ENCODE measurements around the gene SLC38A1. TPM values are rescaled to one million over a fixed set of nuclear protein-coding genes. Genes with fewer than 3 reads are reported as not detected.

Gene SLC38A1
- total and polyA plus RNA-seq, 2 donors from 2014 or later, result 13.3 to 124 TPM

- H3K9me3 ChIP-seq (ENCODE audit: control insufficient read depth in 2 of 3, insufficient read depth in 1 of 3, low read length in 3 of 3), result peaks cover 0 to 17% (median 11%) of the 10 kb centered on the region in 3 donors
- H3K9ac ChIP-seq (ENCODE audit: low read length in 3 of 3), result no peak overlapping the region
- DNase-seq, result no peak
- H3K27me3 ChIP-seq (ENCODE audit: control insufficient read depth, insufficient read depth, low read length), result no peaks in the 10 kb centered on the region
- no peaks in the 10 kb centered on the region for H3K4me1 ChIP-seq (ENCODE audit: control insufficient read depth in 2 of 3, insufficient read depth in 2 of 3, low read depth in 1 of 3, low read length in 3 of 3)
- H3K36me3 ChIP-seq (ENCODE audit: control insufficient read depth in 2 of 3, insufficient read depth in 3 of 3, low read length in 3 of 3), result no peaks in the 10 kb centered on the region
- FAIRE-seq, result no peak
- no peak for TF ChIP-seq CTCF (IDR thresholded peaks at IDR 0.05; ENCODE audit: borderline replicate concordance, extremely low read depth, insufficient read depth)
- intact Hi-C loops (cut with DNase I), result no loop called here
- H3K27ac ChIP-seq (ENCODE audit: low read depth in 2 of 2, low read length in 2 of 2), result no peak overlapping the region
- H3K4me3 ChIP-seq (ENCODE audit: low read length in 3 of 3), result no peak overlapping the region
These were observed 14.0 kb upstream of the SLC38A1 start for GRCh38 chr12:46282829-46283228.

GRCh38 chr12:46276756-46277155 lies 7.9 kb upstream of the SLC38A1 start:
- no peak for DNase-seq
- Histone ChIP-seq H3K27ac (ENCODE audit: low read depth in 2 of 2, low read length in 2 of 2) (no peak overlapping the region), H3K9me3 (ENCODE audit: control insufficient read depth in 2 of 3, insufficient read depth in 1 of 3, low read length in 3 of 3) (no peaks in the 10 kb centered on the region), H3K9ac (ENCODE audit: low read length in 3 of 3) (no peak overlapping the region), H3K27me3 (ENCODE audit: control insufficient read depth, insufficient read depth, low read length) (no peaks in the 10 kb centered on the region), H3K4me1 (ENCODE audit: control insufficient read depth in 2 of 3, insufficient read depth in 2 of 3, low read depth in 1 of 3, low read length in 3 of 3) (no peaks in the 10 kb centered on the region), H3K4me3 (ENCODE audit: low read length in 3 of 3) (no peak overlapping the region), H3K36me3 (ENCODE audit: control insufficient read depth in 2 of 3, insufficient read depth in 3 of 3, low read length in 3 of 3) (no peaks in the 10 kb centered on the region)
- TF ChIP-seq CTCF (IDR thresholded peaks at IDR 0.05; ENCODE audit: borderline replicate concordance, extremely low read depth, insufficient read depth), result no peak
- no peak for FAIRE-seq
- intact Hi-C loops (cut with DNase I), result no loop called here

DNA sequence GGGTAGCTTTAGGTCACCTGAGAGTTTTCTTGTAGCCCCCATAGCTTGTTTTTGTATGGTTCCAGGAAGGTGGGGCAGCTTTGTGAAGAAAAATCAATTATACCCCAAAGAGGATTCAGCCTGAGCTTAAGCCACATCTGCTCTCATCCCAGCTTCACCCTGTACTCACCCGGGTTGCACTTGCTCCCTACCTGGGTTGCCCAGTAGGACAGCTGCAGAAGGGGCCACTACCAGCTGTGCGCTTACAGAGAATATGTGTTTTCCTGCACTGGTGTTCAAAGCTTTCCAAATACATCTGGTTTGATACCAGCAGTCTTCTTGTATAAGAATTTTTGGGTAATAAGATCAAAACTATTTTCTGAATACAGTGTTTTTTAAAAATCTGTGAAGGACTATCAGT lies 3.0 kb upstream of the SLC38A1 start:
- intact Hi-C loops (cut with DNase I), result no loop called here

More for the DNA sequence above, 3.0 kb upstream of the SLC38A1 start:
- Histone ChIP-seq H3K27ac (ENCODE audit: low read depth in 2 of 2, low read length in 2 of 2) (no peak overlapping the region), H3K4me3 (ENCODE audit: low read length in 3 of 3) (no peak overlapping the region), H3K4me1 (ENCODE audit: control insufficient read depth in 2 of 3, insufficient read depth in 2 of 3, low read depth in 1 of 3, low read length in 3 of 3) (peaks cover 0 to 18% (median 0%) of the 10 kb centered on the region in 3 donors), H3K9ac (ENCODE audit: low read length in 3 of 3) (no peak overlapping the region), H3K9me3 (ENCODE audit: control insufficient read depth in 2 of 3, insufficient read depth in 1 of 3, low read length in 3 of 3) (no peaks in the 10 kb centered on the region), H3K27me3 (ENCODE audit: control insufficient read depth, insufficient read depth, low read length) (no peaks in the 10 kb centered on the region), H3K36me3 (ENCODE audit: control insufficient read depth in 2 of 3, insufficient read depth in 3 of 3, low read length in 3 of 3) (no peaks in the 10 kb centered on the region)
- no peak for TF ChIP-seq CTCF (IDR thresholded peaks at IDR 0.05; ENCODE audit: borderline replicate concordance, extremely low read depth, insufficient read depth)
- DNase-seq, result no peak
- no peak for FAIRE-seq
